RWPE2 (cell line): ENCODE results near the gene STK33.

Experiments
- ATAC-seq: fragments of 200-7000 bp; cut with Tn5 transposase; 3 replicates; pipeline ENCODE4 v1.9.1; 2021; ENCODE audit warnings: low read depth
- DNase-seq: peaks from one replicate; pipeline ENCODE4 v3.0.0-alpha.2; 2020; ENCODE audit warnings: low spot score
- H3K27ac ChIP-seq: fragments of 450-650 bp; 2 replicates; pipeline ENCODE4 v1.5.1; 2017; ENCODE audit warnings: mild to moderate bottlenecking; ENCODE audit not compliant: poor library complexity, severe bottlenecking
- H3K27me3 ChIP-seq: fragments of 250-450 bp; sonication (Bioruptor Pico); 2 replicates; pipeline ENCODE4 v1.5.1; 2021; ENCODE audit warnings: mild to moderate bottlenecking, moderate library complexity; ENCODE audit not compliant: insufficient read depth, poor library complexity, severe bottlenecking
- H3K36me3 ChIP-seq: fragments of 250-450 bp; sonication (Bioruptor Pico); 2 replicates; pipeline ENCODE4 v1.5.1; 2020; ENCODE audit warnings: low read depth, mild to moderate bottlenecking, moderate library complexity
- H3K4me1 ChIP-seq: fragments of 250-450 bp; sonication (Bioruptor Pico); 2 replicates; pipeline ENCODE4 v1.5.1; 2021; ENCODE audit warnings: mild to moderate bottlenecking, moderate library complexity; ENCODE audit not compliant: insufficient read depth, poor library complexity, severe bottlenecking
- H3K4me3 ChIP-seq: fragments of 250-450 bp; sonication (Bioruptor Pico); 2 replicates; pipeline ENCODE4 v1.5.1; 2021; ENCODE audit warnings: mild to moderate bottlenecking, moderate library complexity; ENCODE audit not compliant: severe bottlenecking
- H3K9me3 ChIP-seq: fragments of 250-450 bp; sonication (Bioruptor Pico); 2 replicates; pipeline ENCODE4 v1.5.1; 2021; ENCODE audit warnings: mild to moderate bottlenecking, moderate library complexity; ENCODE audit not compliant: severe bottlenecking
- TF ChIP-seq, protein P1 (sequence below): fragments of 450-650 bp; IDR thresholded peaks from one replicate; pipeline ENCODE4 v1.5.1; 2017; ENCODE audit warnings: mild to moderate bottlenecking, moderate library complexity; ENCODE audit not compliant: poor library complexity, severe bottlenecking

Gene STK33

DNA sequence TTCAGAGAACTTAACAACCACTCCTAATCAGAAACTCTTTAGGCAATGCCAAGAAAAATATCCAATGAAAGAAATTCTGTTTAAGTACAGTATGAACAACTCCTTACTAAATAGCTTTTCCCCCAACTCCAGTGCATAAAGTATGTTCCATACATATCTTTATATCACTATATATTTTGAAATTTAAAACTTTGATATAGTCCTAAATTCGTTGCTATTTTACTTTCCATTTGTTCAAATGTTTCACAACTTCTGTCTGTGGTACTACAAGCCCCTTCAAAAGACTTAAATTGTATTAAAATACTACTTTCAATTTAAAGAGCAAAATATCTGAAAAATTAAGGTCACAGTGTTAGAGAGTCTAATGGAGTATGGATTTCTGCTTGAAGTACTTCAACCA lies 52.6 kb downstream of the STK33 start:
- Histone ChIP-seq H3K27me3 (peaks cover 3% of the 10 kb centered on the region), H3K27ac (no peak overlapping the region)
- no peak for ATAC-seq

DNA sequence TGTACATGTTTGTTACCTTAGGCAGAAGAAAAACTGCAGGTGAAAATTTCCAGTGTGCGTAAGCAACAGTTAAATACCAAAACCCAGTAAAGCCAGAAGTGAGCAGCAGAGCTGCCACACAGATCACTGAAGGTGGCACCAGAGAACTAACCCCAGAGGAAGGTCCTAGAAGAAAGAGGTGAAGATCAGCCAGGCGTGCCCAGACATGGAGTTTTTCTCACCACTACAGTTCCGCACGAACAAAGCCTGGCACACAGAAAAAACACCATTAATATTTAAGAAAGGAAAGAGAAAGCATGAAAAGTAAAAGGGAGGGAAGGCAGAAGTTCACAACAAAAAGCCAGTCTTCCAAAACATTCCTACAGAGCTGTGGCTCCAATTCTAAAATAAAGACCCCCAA lies 60.7 kb downstream of the STK33 start:
- ATAC-seq (peak; percentile 75), DNase-seq (no peak)
- Histone ChIP-seq H3K9me3 (no peaks in the 10 kb centered on the region), H3K36me3 (no peaks in the 10 kb centered on the region), H3K27ac (no peak overlapping the region), H3K27me3 (no peaks in the 10 kb centered on the region), H3K4me1 (peaks cover 4% of the 10 kb centered on the region), H3K4me3 (no peak overlapping the region)
- TF ChIP-seq, protein P1, sequence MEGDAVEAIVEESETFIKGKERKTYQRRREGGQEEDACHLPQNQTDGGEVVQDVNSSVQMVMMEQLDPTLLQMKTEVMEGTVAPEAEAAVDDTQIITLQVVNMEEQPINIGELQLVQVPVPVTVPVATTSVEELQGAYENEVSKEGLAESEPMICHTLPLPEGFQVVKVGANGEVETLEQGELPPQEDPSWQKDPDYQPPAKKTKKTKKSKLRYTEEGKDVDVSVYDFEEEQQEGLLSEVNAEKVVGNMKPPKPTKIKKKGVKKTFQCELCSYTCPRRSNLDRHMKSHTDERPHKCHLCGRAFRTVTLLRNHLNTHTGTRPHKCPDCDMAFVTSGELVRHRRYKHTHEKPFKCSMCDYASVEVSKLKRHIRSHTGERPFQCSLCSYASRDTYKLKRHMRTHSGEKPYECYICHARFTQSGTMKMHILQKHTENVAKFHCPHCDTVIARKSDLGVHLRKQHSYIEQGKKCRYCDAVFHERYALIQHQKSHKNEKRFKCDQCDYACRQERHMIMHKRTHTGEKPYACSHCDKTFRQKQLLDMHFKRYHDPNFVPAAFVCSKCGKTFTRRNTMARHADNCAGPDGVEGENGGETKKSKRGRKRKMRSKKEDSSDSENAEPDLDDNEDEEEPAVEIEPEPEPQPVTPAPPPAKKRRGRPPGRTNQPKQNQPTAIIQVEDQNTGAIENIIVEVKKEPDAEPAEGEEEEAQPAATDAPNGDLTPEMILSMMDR, result peak; percentile 31

More for the DNA sequence above, 52.6 kb downstream of the STK33 start:
- no peak for DNase-seq
- TF ChIP-seq, protein P1, result no peak
- Histone ChIP-seq H3K4me1 (no peaks in the 10 kb centered on the region), H3K9me3 (no peaks in the 10 kb centered on the region), H3K36me3 (no peaks in the 10 kb centered on the region), H3K4me3 (no peak overlapping the region)

DNA sequence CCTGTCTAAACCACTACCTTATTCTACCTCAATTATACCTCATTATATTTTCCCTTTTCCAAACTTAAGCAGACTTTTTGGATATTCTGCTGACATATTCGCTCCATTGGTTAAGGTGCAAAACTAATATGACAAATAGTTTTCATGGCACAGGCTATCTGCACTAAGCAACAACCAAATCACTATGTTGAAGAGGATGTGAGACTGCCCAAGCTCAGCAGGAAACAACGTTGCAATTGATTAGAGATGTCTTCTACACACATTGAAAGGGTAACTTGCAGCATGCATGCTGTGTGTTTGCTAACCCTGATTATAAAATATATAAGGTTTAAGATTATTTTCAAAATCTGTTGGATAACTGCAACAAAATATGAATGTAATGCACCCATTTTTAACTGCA lies 61.6 kb downstream of the STK33 start:
- H3K4me1 ChIP-seq, result peaks cover 4% of the 10 kb centered on the region
- TF ChIP-seq, protein P1, result no peak
- ATAC-seq, result no peak

DNA sequence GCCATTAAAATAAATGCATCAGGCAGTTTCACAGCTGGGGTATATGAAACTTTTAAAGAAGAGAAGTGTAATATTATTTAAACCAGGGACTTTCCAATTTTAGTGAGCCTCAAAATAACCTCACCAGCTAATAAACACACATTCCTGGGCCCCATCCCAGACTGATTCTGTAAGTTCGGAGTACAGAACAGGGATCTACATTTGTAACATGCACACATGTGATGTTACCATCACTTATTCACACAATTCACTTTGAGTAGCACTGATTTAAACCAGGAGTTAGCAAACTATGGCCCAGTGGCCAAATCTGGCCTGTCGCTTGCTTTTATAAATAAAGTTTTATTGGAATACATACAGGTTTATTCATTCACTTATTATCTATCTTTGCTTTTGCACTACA lies 62.0 kb downstream of the STK33 start:
- H3K9me3 ChIP-seq, result no peaks in the 10 kb centered on the region
- DNase-seq (no peak), ATAC-seq (no peak)
- TF ChIP-seq, protein P1, result no peak
- H3K27ac ChIP-seq, result no peak overlapping the region
- H3K4me3 ChIP-seq, result no peak overlapping the region
- H3K36me3 ChIP-seq, result no peaks in the 10 kb centered on the region
- no peaks in the 10 kb centered on the region for H3K27me3 ChIP-seq
- peaks cover 4% of the 10 kb centered on the region for H3K4me1 ChIP-seq

More for the DNA sequence above, 61.6 kb downstream of the STK33 start:
- Histone ChIP-seq H3K9me3 (no peaks in the 10 kb centered on the region), H3K4me3 (no peak overlapping the region), H3K27ac (no peak overlapping the region), H3K36me3 (no peaks in the 10 kb centered on the region), H3K27me3 (no peaks in the 10 kb centered on the region)
- no peak for DNase-seq

DNA sequence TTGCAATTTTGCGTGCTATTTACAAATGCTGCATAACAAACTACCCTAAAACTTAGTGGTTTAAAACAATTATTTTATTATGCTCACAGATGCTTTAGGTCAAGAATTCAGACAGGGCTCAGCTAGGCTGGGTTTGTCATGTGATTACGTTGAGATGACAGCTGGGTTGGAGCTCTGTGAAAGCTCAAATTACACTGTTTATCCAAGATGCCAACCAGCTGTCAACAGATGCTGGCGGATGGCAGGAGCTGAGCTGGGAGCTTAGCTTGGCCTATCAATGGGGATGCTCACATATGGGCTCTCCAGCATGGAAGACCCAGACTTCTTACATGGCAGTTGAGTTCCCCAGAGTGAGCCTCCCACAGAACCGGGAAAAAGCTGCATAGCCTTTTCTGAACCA lies 62.7 kb downstream of the STK33 start:
- Histone ChIP-seq H3K4me3 (no peak overlapping the region), H3K27me3 (no peaks in the 10 kb centered on the region), H3K9me3 (no peaks in the 10 kb centered on the region), H3K36me3 (no peaks in the 10 kb centered on the region), H3K27ac (no peak overlapping the region), H3K4me1 (peaks cover 4% of the 10 kb centered on the region)
- TF ChIP-seq, protein P1, result no peak
- DNase-seq, result no peak
- no peak for ATAC-seq
